AG04449 (cell line): ENCODE measurements around the gene ZNF644.

Source experiments
- CTCF ChIA-PET: fragments of 350-600 bp; formaldehyde crosslinking; extraction: SDS; loops from one replicate; lab custom pipeline; 2021; ENCODE audit warnings: antibody characterized with exemption; lab: Yijun Ruan, JAX
- POLR2A ChIA-PET: fragments of 400-600, 350-600 bp; formaldehyde crosslinking; extraction: SDS; loops from one replicate; lab custom pipeline; 2020; ENCODE audit warnings: antibody characterized with exemption, inconsistent platforms; lab: Yijun Ruan, JAX
- DNase-seq: peaks from one replicate; pipeline ENCODE4 v3.0.0-alpha.2; 2010; ENCODE audit warnings: low read depth, low spot score
- H3K4me3 ChIP-seq: 2 replicates; pipeline ENCODE4 v1.5.1; 2011; ENCODE audit warnings: low read depth, mild to moderate bottlenecking, control low read depth, low read length
- TF ChIP-seq, protein P1 (sequence below): IDR thresholded peaks from one replicate; pipeline ENCODE4 v1.5.1; 2011; ENCODE audit warnings: mild to moderate bottlenecking, moderate library complexity, low read length, control low read depth, inconsistent platforms; ENCODE audit not compliant: insufficient read depth; ENCODE audit errors: missing control alignments

Gene ZNF644

DNA sequence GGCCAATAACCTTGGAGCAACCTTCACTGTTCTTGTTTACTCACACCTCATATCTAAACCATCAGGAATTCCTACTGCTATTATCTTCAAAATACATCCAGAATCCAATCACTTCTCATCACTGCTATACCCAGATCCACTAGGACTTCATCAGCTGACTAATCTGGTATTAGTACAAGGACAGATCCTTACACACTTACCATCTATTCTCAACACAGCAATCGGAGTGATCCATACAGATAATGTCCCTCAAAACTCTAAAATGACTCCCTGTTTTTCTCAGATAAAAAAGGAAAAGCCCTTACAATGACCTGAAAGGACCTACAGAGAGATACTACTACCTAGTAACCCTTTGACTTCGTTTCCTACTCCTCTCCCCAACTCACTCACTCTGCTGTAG lies 70.8 kb downstream of the ZNF644 start:
- DNase-seq = no peak
- ChIA-PET CTCF (no interaction called here), POLR2A (no interaction called here)
- H3K4me3 ChIP-seq = no peak overlapping the region
- TF ChIP-seq, protein P1, sequence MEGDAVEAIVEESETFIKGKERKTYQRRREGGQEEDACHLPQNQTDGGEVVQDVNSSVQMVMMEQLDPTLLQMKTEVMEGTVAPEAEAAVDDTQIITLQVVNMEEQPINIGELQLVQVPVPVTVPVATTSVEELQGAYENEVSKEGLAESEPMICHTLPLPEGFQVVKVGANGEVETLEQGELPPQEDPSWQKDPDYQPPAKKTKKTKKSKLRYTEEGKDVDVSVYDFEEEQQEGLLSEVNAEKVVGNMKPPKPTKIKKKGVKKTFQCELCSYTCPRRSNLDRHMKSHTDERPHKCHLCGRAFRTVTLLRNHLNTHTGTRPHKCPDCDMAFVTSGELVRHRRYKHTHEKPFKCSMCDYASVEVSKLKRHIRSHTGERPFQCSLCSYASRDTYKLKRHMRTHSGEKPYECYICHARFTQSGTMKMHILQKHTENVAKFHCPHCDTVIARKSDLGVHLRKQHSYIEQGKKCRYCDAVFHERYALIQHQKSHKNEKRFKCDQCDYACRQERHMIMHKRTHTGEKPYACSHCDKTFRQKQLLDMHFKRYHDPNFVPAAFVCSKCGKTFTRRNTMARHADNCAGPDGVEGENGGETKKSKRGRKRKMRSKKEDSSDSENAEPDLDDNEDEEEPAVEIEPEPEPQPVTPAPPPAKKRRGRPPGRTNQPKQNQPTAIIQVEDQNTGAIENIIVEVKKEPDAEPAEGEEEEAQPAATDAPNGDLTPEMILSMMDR = no peak

DNA sequence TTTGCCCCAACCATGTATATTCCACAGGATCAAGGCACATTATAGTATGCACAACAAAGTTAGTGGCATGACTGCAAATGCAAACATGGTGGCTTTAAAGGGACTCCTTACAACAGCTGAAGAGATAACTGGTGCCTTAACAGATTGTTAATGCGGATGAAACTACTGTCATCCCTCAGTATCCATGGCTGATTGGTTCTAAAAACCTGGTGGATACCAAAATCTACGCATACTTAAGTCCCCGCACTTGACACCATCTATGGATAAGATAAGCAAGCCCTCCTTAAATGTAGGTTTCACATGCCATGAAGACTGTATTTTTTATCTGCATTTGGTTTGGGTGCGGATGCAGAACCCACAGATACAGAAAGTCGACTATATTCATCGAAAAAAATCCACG lies 73.5 kb downstream of the ZNF644 start:
- POLR2A ChIA-PET = no interaction called here
- TF ChIP-seq, protein P1 = no peak
- no peak for DNase-seq
- no peak overlapping the region for H3K4me3 ChIP-seq
- CTCF ChIA-PET = no interaction called here

DNA sequence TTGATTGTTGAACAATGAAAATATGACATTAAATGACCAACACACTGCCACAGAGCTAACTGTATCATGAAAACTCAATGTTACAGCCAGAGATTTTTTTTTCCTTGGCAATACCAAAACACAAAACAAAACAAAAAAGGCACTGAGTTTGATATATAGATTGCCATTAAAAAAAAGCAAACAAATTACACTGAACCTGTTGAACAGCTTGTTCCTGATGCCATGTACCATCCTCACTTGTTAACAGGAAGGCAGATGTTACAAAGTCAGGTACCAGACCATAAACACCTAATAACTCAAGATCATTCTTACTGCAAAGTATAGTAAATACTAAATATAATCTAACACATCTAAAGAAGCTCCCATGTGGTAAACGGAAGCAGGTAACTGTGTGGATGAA lies 75.2 kb downstream of the ZNF644 start:
- POLR2A ChIA-PET = no interaction called here
- DNase-seq = no peak
- CTCF ChIA-PET = no interaction called here
- TF ChIP-seq, protein P1 = no peak
- H3K4me3 ChIP-seq = no peak overlapping the region

DNA sequence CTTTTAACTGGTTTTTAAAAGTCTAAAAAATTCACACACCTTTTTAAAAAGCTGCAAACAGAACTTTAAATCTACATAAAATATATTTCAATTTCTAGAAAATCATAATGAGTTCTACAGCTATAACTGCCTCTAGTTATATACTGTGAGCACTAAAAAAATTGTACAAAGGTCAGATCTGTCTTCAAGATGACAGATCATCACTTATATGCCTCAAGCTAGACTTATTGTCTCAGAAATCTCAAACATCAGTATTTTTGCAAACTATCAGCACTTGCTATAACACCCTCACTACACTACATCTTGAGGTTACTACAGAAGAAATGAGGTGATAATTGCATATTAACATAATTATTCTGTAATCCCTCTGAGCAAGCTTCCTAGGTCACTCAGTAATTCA lies 76.5 kb downstream of the ZNF644 start:
- POLR2A ChIA-PET = no interaction called here
- TF ChIP-seq, protein P1 = no peak
- no peak overlapping the region for H3K4me3 ChIP-seq
- no peak for DNase-seq
- CTCF ChIA-PET = interaction anchor here (0.9 to 1.2 kb wide), 3 partner anchors 9 to 365 kb away, joined by 3 read pairs; no protein-coding TSS in a partner anchor

DNA sequence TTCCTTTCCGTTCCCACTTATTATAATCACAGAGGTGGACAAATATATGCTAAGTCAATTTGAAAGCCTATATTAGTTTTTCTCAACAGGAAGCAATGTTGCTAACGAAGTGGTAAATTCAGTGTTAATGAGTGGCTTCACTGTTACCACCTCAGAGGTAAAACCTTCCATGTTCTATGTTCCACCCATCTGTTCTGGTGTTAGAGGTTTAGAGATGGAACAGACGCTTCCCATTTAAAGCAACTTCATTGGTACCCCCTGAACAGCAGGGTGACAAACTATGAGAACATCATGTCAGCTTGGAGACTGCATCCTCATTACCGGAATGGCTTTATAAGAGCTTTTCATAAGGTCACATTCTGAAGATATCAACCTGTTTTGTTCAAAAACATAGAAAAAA lies 77.9 kb downstream of the ZNF644 start:
- DNase-seq = no peak
- ChIA-PET CTCF (interaction anchor here (0.8 kb wide), 1 partner anchor 21 kb away, joined by 3 read pairs; no protein-coding TSS in a partner anchor), POLR2A (no interaction called here)
- TF ChIP-seq, protein P1 = no peak
- no peak overlapping the region for H3K4me3 ChIP-seq

DNA sequence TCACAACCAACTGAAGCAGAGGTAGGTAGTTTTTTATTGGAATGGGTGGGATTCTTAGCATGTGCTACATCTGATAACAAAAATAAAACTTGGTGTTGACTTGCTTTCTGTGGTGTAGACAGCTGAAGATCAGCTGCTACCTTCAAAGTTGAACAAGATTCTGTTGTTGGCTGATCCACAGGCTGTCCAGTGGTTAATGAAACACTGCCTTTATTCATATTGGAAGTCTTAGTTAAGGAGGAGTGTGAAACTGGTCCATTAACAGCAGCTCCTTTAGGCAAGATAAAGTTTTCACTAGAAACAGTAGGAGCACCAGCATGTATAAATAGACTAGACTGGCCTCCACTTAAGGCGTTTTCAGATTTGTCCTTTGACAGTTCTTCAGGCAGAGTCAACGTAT lies 81.1 kb downstream of the ZNF644 start:
- TF ChIP-seq, protein P1 = no peak
- POLR2A ChIA-PET = no interaction called here
- no peak for DNase-seq
- no peak overlapping the region for H3K4me3 ChIP-seq
- CTCF ChIA-PET = no interaction called here
